Peyer's patch (tissue), 4 donors: ENCODE data around the gene ZSWIM1. TPM values are rescaled to one million over a fixed set of nuclear protein-coding genes. Genes with fewer than 3 reads are reported as not detected.
A peak's percentile ranks its signal among the peaks of the same experiment; 100 is the strongest.

Experiments
- DNase-seq, 3 donors: peaks; one replicate each; pipeline ENCODE4 v3.0.0-alpha.2; 2017 to 2019
- H3K27ac ChIP-seq, 4 donors: fragments of 200-600 bp; sonication (generic); one replicate each; pipeline ENCODE4 v1.5.1; 2016 to 2019
- H3K27me3 ChIP-seq, 2 donors: fragments of 200-600 bp; sonication (generic); one replicate each; pipeline ENCODE4 v1.5.1; 2019
- H3K36me3 ChIP-seq, 3 donors: fragments of 200-600 bp; sonication (generic); one replicate each; pipeline ENCODE4 v1.5.1; 2016 to 2019
- H3K4me1 ChIP-seq, 4 donors: fragments of 200-600 bp; sonication (generic); one replicate each; pipeline ENCODE4 v1.5.1; 2016 to 2019
- H3K4me3 ChIP-seq, 4 donors: fragments of 200-600 bp; sonication (generic); 1 replicate in 3 of 4; 2 replicates in 1 of 4; pipeline ENCODE4 v1.5.1; 2016 to 2019; ENCODE audit warnings: mild to moderate bottlenecking in 1 of 4
- H3K9me3 ChIP-seq, 4 donors: fragments of 200-600 bp; sonication (generic); one replicate each; pipeline ENCODE4 v1.5.1; 2016 to 2019; ENCODE audit warnings: mild to moderate bottlenecking in 1 of 4
- CTCF ChIP-seq, 6 experiments: fragments of 450-650 bp in 4 of 6; fragments of 200-600 bp in 2 of 6; sonication (generic) in 1 of 6; IDR thresholded peaks; one replicate each; pipeline ENCODE4 v1.5.1; 2017 to 2019; ENCODE audit warnings: antibody characterized with exemption in 6 of 6, mild to moderate bottlenecking in 3 of 6, moderate library complexity in 1 of 6
- POLR2A ChIP-seq, 2 donors: fragments of 450-650 bp; IDR thresholded peaks; one replicate each; pipeline ENCODE4 v1.5.1; 2017; ENCODE audit warnings: antibody characterized with exemption in 2 of 2, mild to moderate bottlenecking in 2 of 2, moderate library complexity in 2 of 2
- total RNA-seq, 4 donors: library from RNA; depleted of rRNA; stranded (reverse); fragments of >200 nt; gene quantifications; one replicate each; pipeline ENCODE4 v1.1.0, GENCODE V29; 2016

Gene ZSWIM1
- total RNA-seq, 4 donors from 2014 or later, result 6.6 to 14.5 (median 11.9) TPM

- DNase-seq, result no peak
- Histone ChIP-seq H3K27me3 (no peaks in the 10 kb centered on the region), H3K36me3 (no peaks in the 10 kb centered on the region), H3K4me3 (no peak overlapping the region), H3K4me1 (peaks cover 0 to 53% (median 5%) of the 10 kb centered on the region in 4 donors), H3K27ac (no peak overlapping the region), H3K9me3 (no peaks in the 10 kb centered on the region)
- no peak for TF ChIP-seq POLR2A (IDR thresholded peaks at IDR 0.05)
These were observed 19.6 kb upstream of the ZSWIM1 start for GRCh38 chr20:45861221-45862075.

- Histone ChIP-seq H3K4me1 (peaks cover 0 to 52% (median 0%) of the 10 kb centered on the region in 4 donors), H3K9me3 (no peaks in the 10 kb centered on the region), H3K27me3 (no peaks in the 10 kb centered on the region), H3K27ac (peak overlapping the region in 1 of 4 donors; percentile 25), H3K36me3 (no peaks in the 10 kb centered on the region), H3K4me3 (no peak overlapping the region)
- TF ChIP-seq CTCF (IDR thresholded peaks at IDR 0.05) (no peak), POLR2A (IDR thresholded peaks at IDR 0.05) (no peak)
- no peak for DNase-seq
These were observed 17.2 kb upstream of the ZSWIM1 start for GRCh38 chr20:45863543-45864470.

- Histone ChIP-seq H3K9me3 (no peaks in the 10 kb centered on the region), H3K4me3 (no peak overlapping the region), H3K27me3 (no peaks in the 10 kb centered on the region), H3K36me3 (no peaks in the 10 kb centered on the region), H3K27ac (no peak overlapping the region), H3K4me1 (peaks cover 0 to 41% (median 0%) of the 10 kb centered on the region in 4 donors)
- DNase-seq, result no peak
- TF ChIP-seq POLR2A (IDR thresholded peaks at IDR 0.05) (no peak), CTCF (IDR thresholded peaks at IDR 0.05) (no peak)
These were observed 14.6 kb upstream of the ZSWIM1 start for GRCh38 chr20:45866454-45866853.

- H3K4me3 ChIP-seq, result no peak overlapping the region
- DNase-seq, result no peak
- H3K36me3 ChIP-seq, result no peaks in the 10 kb centered on the region
- H3K27me3 ChIP-seq, result no peaks in the 10 kb centered on the region
- TF ChIP-seq POLR2A (IDR thresholded peaks at IDR 0.05), result no peak
- no peak for TF ChIP-seq CTCF (IDR thresholded peaks at IDR 0.05)
- H3K4me1 ChIP-seq, result peaks cover 0 to 34% (median 0%) of the 10 kb centered on the region in 4 donors
- H3K27ac ChIP-seq, result peak overlapping the region in 2 of 4 donors; percentile 46 to 62
- no peaks in the 10 kb centered on the region for H3K9me3 ChIP-seq
These were observed 13.8 kb upstream of the ZSWIM1 start for GRCh38 chr20:45867136-45867818.

- DNase-seq, result no peak
- H3K36me3 ChIP-seq, result no peaks in the 10 kb centered on the region
- H3K27ac ChIP-seq, result peak overlapping the region in 1 of 4 donors; percentile 62
- no peaks in the 10 kb centered on the region for H3K27me3 ChIP-seq
- peaks cover 0 to 29% (median 0%) of the 10 kb centered on the region in 4 donors for H3K4me1 ChIP-seq
- no peak overlapping the region for H3K4me3 ChIP-seq
- no peak for TF ChIP-seq POLR2A (IDR thresholded peaks at IDR 0.05)
- TF ChIP-seq CTCF (IDR thresholded peaks at IDR 0.05), result no peak
- H3K9me3 ChIP-seq, result no peaks in the 10 kb centered on the region
These were observed 13.2 kb upstream of the ZSWIM1 start for GRCh38 chr20:45867819-45868176.
